Naive thymus-derived CD4-positive, alpha-beta T cell (primary cell): ENCODE data around the gene LAMB1. TPM values are rescaled to one million over a fixed set of nuclear protein-coding genes. Genes with fewer than 3 reads are reported as not detected.
A peak's percentile ranks its signal among the peaks of the same experiment; 100 is the strongest.

Experiments
- ATAC-seq: fragments of 150-1000 bp; cut with Tn5 transposase; 2 replicates; pipeline ENCODE4 v1.10.0; 2021; ENCODE audit warnings: mild to moderate bottlenecking, moderate library complexity
- CTCF ChIA-PET: fragments of 350-600 bp; sonication (Branson Sonifier 250); formaldehyde crosslinking; loops from one replicate; lab custom pipeline; 2021; ENCODE audit warnings: antibody characterized with exemption; lab: Charles Lee
- POLR2A ChIA-PET: fragments of 350-600 bp; sonication (Branson Sonifier 250); formaldehyde crosslinking; loops from one replicate; lab custom pipeline; 2021; ENCODE audit warnings: antibody characterized with exemption, inconsistent platforms; lab: Charles Lee
- DNase-seq, 9 donors: peaks; one replicate each; pipeline versions ENCODE4 v3.0.0 to v3.0.0-alpha.2; 2020 to 2022; ENCODE audit warnings: mixed read lengths in 1 of 9
- H3K27ac ChIP-seq: one replicate; pipeline ENCODE4 v1.7.0; 2013; ENCODE audit warnings: mild to moderate bottlenecking, low read depth, low read length, moderate library complexity
- H3K27me3 ChIP-seq, 2 donors: one replicate each; pipeline ENCODE4 v1.7.0; 2013; ENCODE audit warnings: low read length in 2 of 2, mild to moderate bottlenecking in 2 of 2, moderate library complexity in 2 of 2; ENCODE audit not compliant: control insufficient read depth in 2 of 2, insufficient read depth in 2 of 2
- H3K36me3 ChIP-seq, 3 experiments: 1 replicate in 2 of 3; 2 replicates in 1 of 3; pipeline ENCODE4 v1.7.0; 2013; ENCODE audit warnings: low read length in 3 of 3, mild to moderate bottlenecking in 3 of 3, moderate library complexity in 1 of 3; ENCODE audit not compliant: insufficient read depth in 3 of 3, control insufficient read depth in 2 of 3
- H3K4me1 ChIP-seq, 2 donors: one replicate each; pipeline ENCODE4 v1.7.0; 2013; ENCODE audit warnings: low read length in 2 of 2, mild to moderate bottlenecking in 2 of 2, moderate library complexity in 1 of 2; ENCODE audit not compliant: control insufficient read depth in 2 of 2, insufficient read depth in 2 of 2
- H3K4me3 ChIP-seq: 2 replicates; pipeline ENCODE4 v1.7.0; 2013; ENCODE audit warnings: mild to moderate bottlenecking, low read length
- H3K9me3 ChIP-seq, 3 experiments: 1 replicate in 2 of 3; 2 replicates in 1 of 3; pipeline ENCODE4 v1.7.0; 2013; ENCODE audit warnings: low read length in 3 of 3; ENCODE audit not compliant: control insufficient read depth in 2 of 3
- H3K27ac Mint-ChIP-seq, 9 donors: one replicate each; pipeline ENCODE4 v1.8.0; 2020 to 2022; ENCODE audit warnings: mixed read lengths in 9 of 9, mild to moderate bottlenecking in 8 of 9, moderate library complexity in 5 of 9, inconsistent platforms in 2 of 9
- H3K27me3 Mint-ChIP-seq, 5 donors: one replicate each; pipeline ENCODE4 v1.8.0; 2021 to 2022; ENCODE audit warnings: mixed read lengths in 5 of 5, mild to moderate bottlenecking in 1 of 5
- H3K36me3 Mint-ChIP-seq, 5 donors: one replicate each; pipeline ENCODE4 v1.8.0; 2020 to 2022; ENCODE audit warnings: mixed read lengths in 5 of 5, mild to moderate bottlenecking in 3 of 5, inconsistent platforms in 1 of 5
- H3K4me1 Mint-ChIP-seq, 7 donors: one replicate each; pipeline ENCODE4 v1.8.0; 2020 to 2022; ENCODE audit warnings: mixed read lengths in 7 of 7, mild to moderate bottlenecking in 3 of 7, inconsistent platforms in 1 of 7
- H3K4me3 Mint-ChIP-seq, 10 donors: one replicate each; pipeline ENCODE4 v1.8.0; 2020 to 2022; ENCODE audit warnings: mild to moderate bottlenecking in 10 of 10, mixed read lengths in 10 of 10, moderate library complexity in 6 of 10, inconsistent platforms in 2 of 10
- H3K9me3 Mint-ChIP-seq, 11 donors: one replicate each; pipeline ENCODE4 v1.8.0; 2020 to 2022; ENCODE audit warnings: mixed read lengths in 11 of 11, mild to moderate bottlenecking in 4 of 11, inconsistent platforms in 1 of 11, moderate library complexity in 1 of 11
- intact Hi-C, 2 donors: fragments of 100-400 bp; cut with micrococcal nuclease; formaldehyde crosslinking; loops; one replicate each; pipeline ENCODE4 v1.15.1; 2023
- polyA plus RNA-seq, 2 donors: library from polyadenylated mRNA; unstranded; fragments of 300-500 nt; fragmentation: Illumina TruSeq; gene quantifications; one replicate each; pipeline ENCODE4 v1.2.3, GENCODE V29; 2021
- total RNA-seq, 6 experiments: library from RNA in 5 of 6; stranded (reverse) in 5 of 6; gene quantifications; 1 replicate in 5 of 6; 2 replicates in 1 of 6; pipeline ENCODE4 v1.2.3 and lab custom pipeline; 2021 to 2026

Gene LAMB1
- total and polyA plus RNA-seq, 7 experiments from 2014 or later: 0.65 to 0.82 TPM; not detected in 5

DNA sequence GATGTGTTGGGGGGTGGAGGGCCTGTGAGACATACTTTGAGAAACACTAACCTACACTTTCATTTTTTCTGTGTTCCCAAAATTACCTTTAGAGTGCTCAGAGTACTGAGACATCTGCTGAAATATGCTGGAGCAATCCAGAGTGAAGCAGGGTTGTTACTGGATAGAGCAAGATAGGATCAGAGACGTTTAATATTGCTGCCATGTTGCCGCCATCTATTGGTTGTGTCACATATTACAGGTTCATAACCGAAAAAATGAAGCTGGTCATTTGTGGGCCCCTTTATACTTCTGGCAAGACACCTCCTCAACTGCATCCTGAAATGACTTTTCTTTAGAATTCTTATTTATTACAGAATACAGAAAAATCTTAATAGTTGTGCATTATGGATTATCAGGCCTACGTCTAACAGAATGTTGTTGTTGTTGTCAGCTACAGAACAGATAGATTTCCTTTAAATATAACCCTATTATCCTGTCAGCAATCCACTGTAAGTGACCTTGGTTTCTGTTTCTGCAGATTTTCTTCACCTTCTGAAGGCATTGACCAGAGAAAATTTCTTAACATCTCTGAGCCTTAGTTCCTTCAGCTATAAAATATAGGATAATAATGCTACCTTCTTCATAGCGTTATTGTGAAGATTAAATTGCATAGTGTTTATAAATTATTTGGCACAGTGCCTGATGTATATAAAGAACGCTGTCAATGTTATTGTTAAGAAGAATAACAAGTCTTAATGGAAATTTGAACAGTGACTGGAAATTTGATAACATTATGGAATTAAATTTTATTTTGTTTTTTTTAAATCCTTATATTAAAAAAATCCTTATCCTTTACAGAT lies 128.1 kb downstream of the LAMB1 start:
- no peaks in the 10 kb centered on the region for H3K9me3 ChIP-seq
- Mint-ChIP-seq H3K27me3 (peaks cover 0 to 10% (median 0%) of the 10 kb centered on the region in 5 donors), H3K36me3 (peaks cover 0 to 1% (median 0%) of the 10 kb centered on the region in 5 donors), H3K27ac (peak overlapping the region in 6 of 9 donors; percentile 14 to 76 (median 48)), H3K4me3 (peak overlapping the region in 4 of 10 donors; percentile 52 to 67 (median 57)), H3K4me1 (peaks cover 12 to 46% (median 37%) of the 10 kb centered on the region in 7 donors), H3K9me3 (no peaks in the 10 kb centered on the region)
- POLR2A ChIA-PET: interaction anchor here (0.6 to 3.4 kb wide), 11 partner anchors 9 to 558 kb away, joined by 3 to 38 read pairs (median 3); partner anchors contain the start of gene CBLL1
- DNase-seq (peak in 7 of 9 donors; percentile 20 to 51 (median 45)), ATAC-seq (peak; percentile 85)
- H3K27ac ChIP-seq: peak overlapping the region; percentile 42
- peaks cover 3 to 15% of the 10 kb centered on the region in 2 donors for H3K4me1 ChIP-seq
- H3K36me3 ChIP-seq: no peaks in the 10 kb centered on the region
- CTCF ChIA-PET: interaction anchor here (0.7 to 8.2 kb wide), 13 partner anchors 10 to 1087 kb away, joined by 3 to 89 read pairs (median 3); partner anchors contain the start of genes CBLL1 and DLD
- H3K27me3 ChIP-seq: no peaks in the 10 kb centered on the region
- intact Hi-C loops: loop anchor here (1.0 to 5.0 kb wide), 8 partner anchors 16 to 708 kb away; partner anchors contain the start of genes COG5 (in 2 of the 2), DLD (in 2 of the 2), DUS4L (in 2 of the 2) and HBP1 (in 1 of the 2)
- no peak overlapping the region for H3K4me3 ChIP-seq

DNA sequence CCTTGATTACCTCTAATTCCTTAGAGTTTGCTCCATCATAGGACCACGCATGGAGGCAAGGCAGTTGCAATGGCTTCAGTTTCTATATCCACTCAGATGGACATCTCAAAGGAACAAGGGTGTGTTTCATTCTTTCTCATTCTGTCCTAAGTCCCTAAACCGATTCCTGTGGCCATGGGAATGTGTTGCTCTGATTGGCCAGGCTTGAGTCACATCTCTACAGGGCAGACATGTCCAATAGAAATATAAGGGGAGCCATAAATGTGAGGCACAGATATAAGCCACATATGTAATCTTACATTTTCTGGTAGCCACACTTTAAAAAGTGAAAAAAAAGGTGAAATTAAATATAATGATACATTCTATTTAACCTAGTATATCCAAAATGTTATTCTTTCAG lies 128.8 kb downstream of the LAMB1 start:
- ChIA-PET POLR2A (interaction anchor here (0.6 to 3.4 kb wide), 5 partner anchors 8 to 134 kb away, joined by 3 to 38 read pairs (median 4); partner anchors contain the start of gene CBLL1), CTCF (interaction anchor here (0.8 to 8.2 kb wide), 6 partner anchors 16 to 411 kb away, joined by 3 to 89 read pairs (median 6); partner anchors contain the start of gene CBLL1)
- Mint-ChIP-seq H3K36me3 (peaks cover 0 to 1% (median 0%) of the 10 kb centered on the region in 5 donors), H3K4me3 (no peak overlapping the region), H3K27ac (peak overlapping the region in 1 of 9 donors; percentile 45), H3K27me3 (peaks cover 0 to 10% (median 0%) of the 10 kb centered on the region in 5 donors), H3K4me1 (peaks cover 9 to 41% (median 30%) of the 10 kb centered on the region in 7 donors), H3K9me3 (no peaks in the 10 kb centered on the region)
- no peak for ATAC-seq
- H3K36me3 ChIP-seq: no peaks in the 10 kb centered on the region
- intact Hi-C loops: loop anchor here (1.0 to 2.0 kb wide), 5 partner anchors 17 to 411 kb away; partner anchors contain the start of genes DLD (in 2 of the 2), COG5 (in 1 of the 2) and DUS4L (in 1 of the 2)
- H3K27me3 ChIP-seq: no peaks in the 10 kb centered on the region
- no peak overlapping the region for H3K27ac ChIP-seq
- H3K4me3 ChIP-seq: no peak overlapping the region
- H3K4me1 ChIP-seq: peaks cover 3 to 15% of the 10 kb centered on the region in 2 donors
- DNase-seq: no peak
- no peaks in the 10 kb centered on the region for H3K9me3 ChIP-seq

Other genes starting within 250 kb of the LAMB1 start
- not detected for gene SLC26A3, start 199.9 kb downstream of the LAMB1 start, total RNA-seq
- gene SLC26A3, start 199.9 kb downstream of the LAMB1 start, polyA plus RNA-seq: not detected
- 10 to 100 TPM; 44.5 to 69.3 (median 53.7) TPM for gene DLD, start 112.0 kb downstream of the LAMB1 start, total RNA-seq
- 10 to 100 TPM; 50.8 to 72.4 TPM for gene DLD, start 112.0 kb downstream of the LAMB1 start, polyA plus RNA-seq
- under 1 TPM in 1 of 5 experiments, not detected in 4; 0.17 TPM for gene LAMB4, start 127.2 kb upstream of the LAMB1 start, total RNA-seq
- gene LAMB4, start 127.2 kb upstream of the LAMB1 start, polyA plus RNA-seq: not detected